ENCODE measurements around the gene MPP2.
"Not testable (repeated sequence)": the region's sequence is repeated elsewhere in the genome, so short reads cannot be mapped to it uniquely, and the experiment has no call there.

- TF ChIP-seq, protein P1, sequence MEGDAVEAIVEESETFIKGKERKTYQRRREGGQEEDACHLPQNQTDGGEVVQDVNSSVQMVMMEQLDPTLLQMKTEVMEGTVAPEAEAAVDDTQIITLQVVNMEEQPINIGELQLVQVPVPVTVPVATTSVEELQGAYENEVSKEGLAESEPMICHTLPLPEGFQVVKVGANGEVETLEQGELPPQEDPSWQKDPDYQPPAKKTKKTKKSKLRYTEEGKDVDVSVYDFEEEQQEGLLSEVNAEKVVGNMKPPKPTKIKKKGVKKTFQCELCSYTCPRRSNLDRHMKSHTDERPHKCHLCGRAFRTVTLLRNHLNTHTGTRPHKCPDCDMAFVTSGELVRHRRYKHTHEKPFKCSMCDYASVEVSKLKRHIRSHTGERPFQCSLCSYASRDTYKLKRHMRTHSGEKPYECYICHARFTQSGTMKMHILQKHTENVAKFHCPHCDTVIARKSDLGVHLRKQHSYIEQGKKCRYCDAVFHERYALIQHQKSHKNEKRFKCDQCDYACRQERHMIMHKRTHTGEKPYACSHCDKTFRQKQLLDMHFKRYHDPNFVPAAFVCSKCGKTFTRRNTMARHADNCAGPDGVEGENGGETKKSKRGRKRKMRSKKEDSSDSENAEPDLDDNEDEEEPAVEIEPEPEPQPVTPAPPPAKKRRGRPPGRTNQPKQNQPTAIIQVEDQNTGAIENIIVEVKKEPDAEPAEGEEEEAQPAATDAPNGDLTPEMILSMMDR (IDR thresholded peaks at IDR 0.05) = not testable (repeated sequence)
- TF ChIP-seq RAD21 (IDR thresholded peaks at IDR 0.05; ENCODE audit: low read length); USF2 (IDR thresholded peaks at IDR 0.05; ENCODE audit: borderline replicate concordance, low read depth, low read length): not testable (repeated sequence)
Observed at GRCh38 chr17:43869031-43869430, 38.3 kb downstream of the MPP2 start.

Data from SK-N-SH (cell line).